Chondrocyte (in vitro differentiated cells): ENCODE results near the gene ARL4D. TPM values are rescaled to one million over a fixed set of nuclear protein-coding genes. Genes with fewer than 3 reads are reported as not detected.

Source experiments
- DNase-seq: peaks from one replicate; pipeline ENCODE4 v3.0.0; 2021; ENCODE audit warnings: mixed read lengths, low spot score
- H3K27ac Mint-ChIP-seq: one replicate; pipeline ENCODE4 v1.8.0; 2021; ENCODE audit warnings: mild to moderate bottlenecking, moderate library complexity, mixed read lengths; ENCODE audit not compliant: unreplicated experiment
- H3K27me3 Mint-ChIP-seq: 2 replicates; pipeline ENCODE4 v1.8.0; 2021; ENCODE audit warnings: low read depth, mixed read lengths
- H3K36me3 Mint-ChIP-seq: 2 replicates; pipeline ENCODE4 v1.8.0; 2021; ENCODE audit warnings: low read depth, mixed read lengths
- H3K4me1 Mint-ChIP-seq: 2 replicates; pipeline ENCODE4 v1.8.0; 2021; ENCODE audit warnings: low read depth, mild to moderate bottlenecking, mixed read lengths
- H3K4me3 Mint-ChIP-seq: one replicate; pipeline ENCODE4 v1.8.0; 2021; ENCODE audit warnings: mild to moderate bottlenecking, moderate library complexity, mixed read lengths; ENCODE audit not compliant: unreplicated experiment
- H3K9me3 Mint-ChIP-seq: 2 replicates; pipeline ENCODE4 v1.8.0; 2021; ENCODE audit warnings: low read depth, mixed read lengths
- total RNA-seq: library from RNA; stranded (reverse); gene quantifications from 3 replicates; pipeline ENCODE4 v1.2.1, GENCODE V29; 2021
- TF ChIP-seq, protein P1 (sequence below): fragments of 200-600 bp; sonication (generic); IDR thresholded peaks from 2 replicates; pipeline ENCODE4 v1.5.0; 2021; ENCODE audit warnings: antibody characterized with exemption, mild to moderate bottlenecking, moderate library complexity

The ARL4D gene
- total RNA-seq, 1 donor from 2014 or later: 37.5 TPM

DNA sequence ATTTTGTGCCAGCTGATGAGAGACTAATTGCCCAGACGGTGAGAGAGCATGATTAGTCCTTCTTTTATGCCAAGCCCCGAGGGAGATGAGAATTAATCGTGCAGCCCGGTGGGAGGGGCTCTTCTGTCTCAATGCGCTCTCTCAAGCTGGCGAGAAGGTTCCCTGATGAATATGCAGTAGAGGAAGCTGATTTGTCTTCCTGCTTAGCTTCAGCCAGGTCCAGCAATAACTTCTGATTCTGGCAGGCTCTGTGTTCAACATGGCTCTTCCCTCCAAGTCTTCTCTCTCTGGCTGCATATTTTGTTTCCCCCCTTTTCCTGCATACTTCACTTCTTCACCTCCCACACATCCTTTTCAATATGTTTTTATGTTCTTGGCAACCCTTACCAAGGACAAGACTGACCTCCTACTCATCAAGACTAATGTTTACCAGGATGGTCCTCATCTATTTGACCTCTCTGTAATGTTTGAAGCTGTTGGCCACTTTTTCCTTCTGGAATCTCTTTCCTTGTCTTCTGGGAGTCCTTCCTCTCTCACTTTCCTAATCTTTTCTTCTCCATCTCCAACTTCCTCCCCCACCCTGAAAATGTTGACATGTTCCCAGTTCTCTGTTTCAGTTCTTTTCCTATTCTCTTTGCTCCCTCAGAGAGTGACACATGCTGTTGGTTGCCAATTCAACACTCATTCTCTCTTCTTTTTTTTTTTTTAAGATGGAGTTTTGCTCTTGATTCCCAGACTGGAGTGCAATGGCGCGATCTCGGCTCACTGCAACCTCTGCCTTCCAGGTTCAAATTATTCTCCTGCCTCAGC, 33.1 kb downstream of the ARL4D start:
- Mint-ChIP-seq H3K27me3 (no peaks in the 10 kb centered on the region), H3K9me3 (no peaks in the 10 kb centered on the region), H3K36me3 (no peaks in the 10 kb centered on the region), H3K4me1 (peaks cover 59% of the 10 kb centered on the region), H3K4me3 (no peak overlapping the region), H3K27ac (peak overlapping the region; percentile 46)
- DNase-seq: no peak
- TF ChIP-seq, protein P1, sequence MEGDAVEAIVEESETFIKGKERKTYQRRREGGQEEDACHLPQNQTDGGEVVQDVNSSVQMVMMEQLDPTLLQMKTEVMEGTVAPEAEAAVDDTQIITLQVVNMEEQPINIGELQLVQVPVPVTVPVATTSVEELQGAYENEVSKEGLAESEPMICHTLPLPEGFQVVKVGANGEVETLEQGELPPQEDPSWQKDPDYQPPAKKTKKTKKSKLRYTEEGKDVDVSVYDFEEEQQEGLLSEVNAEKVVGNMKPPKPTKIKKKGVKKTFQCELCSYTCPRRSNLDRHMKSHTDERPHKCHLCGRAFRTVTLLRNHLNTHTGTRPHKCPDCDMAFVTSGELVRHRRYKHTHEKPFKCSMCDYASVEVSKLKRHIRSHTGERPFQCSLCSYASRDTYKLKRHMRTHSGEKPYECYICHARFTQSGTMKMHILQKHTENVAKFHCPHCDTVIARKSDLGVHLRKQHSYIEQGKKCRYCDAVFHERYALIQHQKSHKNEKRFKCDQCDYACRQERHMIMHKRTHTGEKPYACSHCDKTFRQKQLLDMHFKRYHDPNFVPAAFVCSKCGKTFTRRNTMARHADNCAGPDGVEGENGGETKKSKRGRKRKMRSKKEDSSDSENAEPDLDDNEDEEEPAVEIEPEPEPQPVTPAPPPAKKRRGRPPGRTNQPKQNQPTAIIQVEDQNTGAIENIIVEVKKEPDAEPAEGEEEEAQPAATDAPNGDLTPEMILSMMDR: no peak

- Mint-ChIP-seq H3K9me3 (no peaks in the 10 kb centered on the region), H3K27ac (no peak overlapping the region), H3K27me3 (no peaks in the 10 kb centered on the region), H3K4me3 (no peak overlapping the region), H3K4me1 (peaks cover 57% of the 10 kb centered on the region), H3K36me3 (no peaks in the 10 kb centered on the region)
- TF ChIP-seq, protein P1: no peak
- DNase-seq: peak; percentile 15
These were observed 36.1 kb downstream of the ARL4D start for GRCh38 chr17:43434902-43435319.

DNA sequence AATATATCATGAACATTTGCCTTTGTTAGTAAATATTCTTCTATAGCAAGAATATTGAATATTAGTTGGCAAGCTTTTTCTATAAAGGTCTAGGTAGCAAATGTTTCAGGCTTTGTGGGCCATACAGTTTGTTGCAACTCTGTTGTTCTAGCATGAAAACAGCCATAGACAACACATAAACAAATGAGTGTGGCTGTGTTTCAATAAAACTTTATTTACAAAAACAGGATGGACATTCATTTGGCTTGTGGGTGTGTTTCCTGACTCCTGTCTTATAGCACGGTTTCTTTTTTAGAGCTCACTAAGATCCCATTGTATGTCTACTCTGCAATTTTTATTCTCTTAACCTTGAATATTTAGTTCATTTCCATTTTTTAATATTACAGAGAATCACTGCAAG, 39.0 kb downstream of the ARL4D start:
- Mint-ChIP-seq H3K4me1 (peaks cover 40% of the 10 kb centered on the region), H3K4me3 (no peak overlapping the region), H3K27ac (no peak overlapping the region), H3K9me3 (no peaks in the 10 kb centered on the region), H3K27me3 (no peaks in the 10 kb centered on the region), H3K36me3 (no peaks in the 10 kb centered on the region)
- TF ChIP-seq, protein P1: no peak
- DNase-seq: no peak

GRCh38 chr17:43438626-43439025, 39.8 kb downstream of the ARL4D start:
- no peak overlapping the region for H3K4me3 Mint-ChIP-seq

DNA sequence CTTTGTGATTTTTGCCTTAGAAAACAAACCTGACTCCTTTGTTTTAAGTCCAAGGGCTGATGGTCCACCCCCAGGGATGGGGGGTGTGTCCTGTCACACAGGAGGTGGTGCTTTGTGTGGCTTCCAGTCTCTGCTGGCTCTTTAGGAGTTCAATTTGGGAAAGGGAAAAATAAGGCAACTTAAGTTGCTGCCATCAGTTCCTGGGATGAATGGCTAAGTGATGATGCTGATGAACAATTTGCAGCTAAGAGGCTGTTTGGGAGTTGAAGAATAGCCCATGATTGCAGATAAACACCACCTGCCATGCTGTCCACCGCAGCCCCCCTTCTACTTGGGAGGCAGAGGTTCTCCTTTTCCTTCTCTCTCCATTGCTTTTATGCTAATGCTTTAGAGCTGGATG, 40.2 kb downstream of the ARL4D start:
- no peaks in the 10 kb centered on the region for H3K27me3 Mint-ChIP-seq
- H3K9me3 Mint-ChIP-seq: no peaks in the 10 kb centered on the region
- TF ChIP-seq, protein P1: no peak
- peaks cover 40% of the 10 kb centered on the region for H3K4me1 Mint-ChIP-seq
- no peak overlapping the region for H3K27ac Mint-ChIP-seq
- no peaks in the 10 kb centered on the region for H3K36me3 Mint-ChIP-seq
- H3K4me3 Mint-ChIP-seq: no peak overlapping the region
- no peak for DNase-seq

More at GRCh38 chr17:43438626-43439025, 39.8 kb downstream of the ARL4D start:
- no peak overlapping the region for H3K27ac Mint-ChIP-seq
- no peaks in the 10 kb centered on the region for H3K27me3 Mint-ChIP-seq
- DNase-seq: no peak
- no peaks in the 10 kb centered on the region for H3K36me3 Mint-ChIP-seq
- TF ChIP-seq, protein P1: no peak
- H3K4me1 Mint-ChIP-seq: peaks cover 41% of the 10 kb centered on the region
- H3K9me3 Mint-ChIP-seq: no peaks in the 10 kb centered on the region
